HL-60 (cell line): Measurements from ENCODE around the gene MXRA7.
"Not testable (repeated sequence)": the region's sequence is repeated elsewhere in the genome, so short reads cannot be mapped to it uniquely, and the experiment has no call there.

ENCODE experiments used
- DNase-seq, 2 experiments: peaks; one replicate each; pipeline ENCODE4 v3.0.0-alpha.2; 2010 to 2020; ENCODE audit warnings: low read depth in 1 of 2, low spot score in 1 of 2
- H3K27ac ChIP-seq: fragments of 250-450 bp; sonication (Bioruptor Pico); replicated peaks from 2 replicates; pipeline ENCODE4 v1.5.1; 2020; ENCODE audit warnings: mild to moderate bottlenecking, moderate library complexity
- H3K27me3 ChIP-seq: fragments of 250-450 bp; sonication (Bioruptor Pico); 2 replicates; pipeline ENCODE4 v1.5.1; 2021; ENCODE audit warnings: mild to moderate bottlenecking, moderate library complexity; ENCODE audit not compliant: insufficient read depth, poor library complexity, severe bottlenecking
- H3K4me3 ChIP-seq: replicated peaks from 2 replicates; pipeline ENCODE4 v1.5.1; 2011; ENCODE audit warnings: mild to moderate bottlenecking, control low read depth, low read length; ENCODE audit not compliant: insufficient read depth
- GABPA ChIP-seq: IDR thresholded peaks from 2 replicates; pipeline ENCODE4 v1.6.1; 2012; ENCODE audit warnings: low read depth
- POLR2AphosphoS5 ChIP-seq: IDR thresholded peaks from 2 replicates; pipeline ENCODE4 v1.6.1; 2012; ENCODE audit warnings: low read depth
- SPI1 ChIP-seq: IDR thresholded peaks from 2 replicates; pipeline ENCODE4 v1.6.1; 2012; ENCODE audit warnings: low read depth, mild to moderate bottlenecking, borderline replicate concordance
- TF ChIP-seq, protein P1 (sequence below): IDR thresholded peaks from 2 replicates; pipeline ENCODE4 v1.6.1; 2012; ENCODE audit warnings: low read depth; ENCODE audit not compliant: insufficient replicate concordance
- TF ChIP-seq, protein P2 (sequence below): IDR thresholded peaks from one replicate; pipeline ENCODE4 v1.5.1; 2011; ENCODE audit warnings: low read length, control low read depth, inconsistent platforms; ENCODE audit not compliant: insufficient read depth

Gene MXRA7

DNA sequence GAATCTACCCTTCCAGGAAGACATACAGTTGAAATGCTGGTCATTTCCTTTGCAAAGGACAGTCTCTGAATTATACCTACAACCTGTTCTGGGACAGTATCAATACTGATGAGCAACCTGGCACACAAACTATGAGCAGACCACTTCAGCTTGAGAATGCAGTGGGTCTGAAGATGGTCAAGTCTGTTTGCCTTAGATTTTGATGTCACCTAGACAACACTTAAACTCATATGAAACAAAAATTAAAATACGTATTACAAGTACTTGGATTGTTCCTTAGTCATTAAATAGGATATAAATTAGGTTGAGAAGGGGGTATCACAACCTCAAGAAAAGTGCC, 22.8 kb upstream of the MXRA7 start:
- H3K27ac ChIP-seq, result peak overlapping the region; percentile 98
- H3K27me3 ChIP-seq, result no peaks in the 10 kb centered on the region
- peak overlapping the region; percentile 89; the same call in 1 of the 2 replicates for H3K4me3 ChIP-seq
- no peak for DNase-seq
- TF ChIP-seq POLR2AphosphoS5 (no peak; the same call in 1 of the 2 replicates), GABPA (no peak), SPI1 (no peak)
- TF ChIP-seq, protein P1, sequence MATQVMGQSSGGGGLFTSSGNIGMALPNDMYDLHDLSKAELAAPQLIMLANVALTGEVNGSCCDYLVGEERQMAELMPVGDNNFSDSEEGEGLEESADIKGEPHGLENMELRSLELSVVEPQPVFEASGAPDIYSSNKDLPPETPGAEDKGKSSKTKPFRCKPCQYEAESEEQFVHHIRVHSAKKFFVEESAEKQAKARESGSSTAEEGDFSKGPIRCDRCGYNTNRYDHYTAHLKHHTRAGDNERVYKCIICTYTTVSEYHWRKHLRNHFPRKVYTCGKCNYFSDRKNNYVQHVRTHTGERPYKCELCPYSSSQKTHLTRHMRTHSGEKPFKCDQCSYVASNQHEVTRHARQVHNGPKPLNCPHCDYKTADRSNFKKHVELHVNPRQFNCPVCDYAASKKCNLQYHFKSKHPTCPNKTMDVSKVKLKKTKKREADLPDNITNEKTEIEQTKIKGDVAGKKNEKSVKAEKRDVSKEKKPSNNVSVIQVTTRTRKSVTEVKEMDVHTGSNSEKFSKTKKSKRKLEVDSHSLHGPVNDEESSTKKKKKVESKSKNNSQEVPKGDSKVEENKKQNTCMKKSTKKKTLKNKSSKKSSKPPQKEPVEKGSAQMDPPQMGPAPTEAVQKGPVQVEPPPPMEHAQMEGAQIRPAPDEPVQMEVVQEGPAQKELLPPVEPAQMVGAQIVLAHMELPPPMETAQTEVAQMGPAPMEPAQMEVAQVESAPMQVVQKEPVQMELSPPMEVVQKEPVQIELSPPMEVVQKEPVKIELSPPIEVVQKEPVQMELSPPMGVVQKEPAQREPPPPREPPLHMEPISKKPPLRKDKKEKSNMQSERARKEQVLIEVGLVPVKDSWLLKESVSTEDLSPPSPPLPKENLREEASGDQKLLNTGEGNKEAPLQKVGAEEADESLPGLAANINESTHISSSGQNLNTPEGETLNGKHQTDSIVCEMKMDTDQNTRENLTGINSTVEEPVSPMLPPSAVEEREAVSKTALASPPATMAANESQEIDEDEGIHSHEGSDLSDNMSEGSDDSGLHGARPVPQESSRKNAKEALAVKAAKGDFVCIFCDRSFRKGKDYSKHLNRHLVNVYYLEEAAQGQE, result no peak
- TF ChIP-seq, protein P2, sequence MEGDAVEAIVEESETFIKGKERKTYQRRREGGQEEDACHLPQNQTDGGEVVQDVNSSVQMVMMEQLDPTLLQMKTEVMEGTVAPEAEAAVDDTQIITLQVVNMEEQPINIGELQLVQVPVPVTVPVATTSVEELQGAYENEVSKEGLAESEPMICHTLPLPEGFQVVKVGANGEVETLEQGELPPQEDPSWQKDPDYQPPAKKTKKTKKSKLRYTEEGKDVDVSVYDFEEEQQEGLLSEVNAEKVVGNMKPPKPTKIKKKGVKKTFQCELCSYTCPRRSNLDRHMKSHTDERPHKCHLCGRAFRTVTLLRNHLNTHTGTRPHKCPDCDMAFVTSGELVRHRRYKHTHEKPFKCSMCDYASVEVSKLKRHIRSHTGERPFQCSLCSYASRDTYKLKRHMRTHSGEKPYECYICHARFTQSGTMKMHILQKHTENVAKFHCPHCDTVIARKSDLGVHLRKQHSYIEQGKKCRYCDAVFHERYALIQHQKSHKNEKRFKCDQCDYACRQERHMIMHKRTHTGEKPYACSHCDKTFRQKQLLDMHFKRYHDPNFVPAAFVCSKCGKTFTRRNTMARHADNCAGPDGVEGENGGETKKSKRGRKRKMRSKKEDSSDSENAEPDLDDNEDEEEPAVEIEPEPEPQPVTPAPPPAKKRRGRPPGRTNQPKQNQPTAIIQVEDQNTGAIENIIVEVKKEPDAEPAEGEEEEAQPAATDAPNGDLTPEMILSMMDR, result no peak

DNA sequence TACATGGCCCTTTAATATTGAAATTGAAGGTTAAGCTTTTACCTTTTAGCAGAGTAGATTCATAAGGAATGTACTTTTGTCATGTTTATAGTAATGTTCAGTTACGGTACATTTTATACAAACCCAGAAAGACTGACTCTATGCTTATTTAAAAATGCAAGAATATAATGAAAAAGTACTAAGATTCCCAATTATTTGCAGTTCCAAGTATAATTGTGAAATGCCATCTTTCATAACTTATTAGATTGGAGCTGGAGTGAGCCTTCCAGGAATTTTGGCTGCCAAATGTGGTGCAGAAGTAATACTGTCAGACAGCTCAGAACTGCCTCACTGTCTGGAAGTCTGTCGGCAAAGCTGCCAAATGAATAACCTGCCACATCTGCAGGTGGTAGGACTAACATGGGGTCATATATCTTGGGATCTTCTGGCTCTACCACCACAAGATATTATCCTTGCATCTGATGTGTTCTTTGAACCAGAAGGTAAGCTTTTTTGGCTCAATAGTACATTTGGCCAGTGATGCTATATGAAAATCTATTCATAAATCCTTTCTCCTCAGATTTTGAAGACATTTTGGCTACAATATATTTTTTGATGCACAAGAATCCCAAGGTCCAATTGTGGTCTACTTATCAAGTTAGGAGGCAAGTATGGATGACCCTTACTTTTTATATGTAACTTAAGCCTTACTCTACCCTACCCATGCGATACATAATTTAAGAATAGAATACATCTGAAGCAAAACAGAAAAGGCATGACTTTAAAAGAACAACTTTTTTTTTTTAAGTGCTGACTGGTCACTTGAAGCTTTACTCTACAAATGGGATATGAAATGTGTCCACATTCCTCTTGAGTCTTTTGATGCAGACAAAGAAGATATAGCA, 22.2 kb upstream of the MXRA7 start:
- Histone ChIP-seq H3K4me3 (no peak overlapping the region), H3K27me3 (no peaks in the 10 kb centered on the region), H3K27ac (peak overlapping the region; percentile 98)
- TF ChIP-seq GABPA (no peak), SPI1 (no peak), POLR2AphosphoS5 (no peak; the same call in none of the 2 replicates)
- TF ChIP-seq, protein P2, result no peak
- TF ChIP-seq, protein P1, result no peak
- DNase-seq, result no peak

DNA sequence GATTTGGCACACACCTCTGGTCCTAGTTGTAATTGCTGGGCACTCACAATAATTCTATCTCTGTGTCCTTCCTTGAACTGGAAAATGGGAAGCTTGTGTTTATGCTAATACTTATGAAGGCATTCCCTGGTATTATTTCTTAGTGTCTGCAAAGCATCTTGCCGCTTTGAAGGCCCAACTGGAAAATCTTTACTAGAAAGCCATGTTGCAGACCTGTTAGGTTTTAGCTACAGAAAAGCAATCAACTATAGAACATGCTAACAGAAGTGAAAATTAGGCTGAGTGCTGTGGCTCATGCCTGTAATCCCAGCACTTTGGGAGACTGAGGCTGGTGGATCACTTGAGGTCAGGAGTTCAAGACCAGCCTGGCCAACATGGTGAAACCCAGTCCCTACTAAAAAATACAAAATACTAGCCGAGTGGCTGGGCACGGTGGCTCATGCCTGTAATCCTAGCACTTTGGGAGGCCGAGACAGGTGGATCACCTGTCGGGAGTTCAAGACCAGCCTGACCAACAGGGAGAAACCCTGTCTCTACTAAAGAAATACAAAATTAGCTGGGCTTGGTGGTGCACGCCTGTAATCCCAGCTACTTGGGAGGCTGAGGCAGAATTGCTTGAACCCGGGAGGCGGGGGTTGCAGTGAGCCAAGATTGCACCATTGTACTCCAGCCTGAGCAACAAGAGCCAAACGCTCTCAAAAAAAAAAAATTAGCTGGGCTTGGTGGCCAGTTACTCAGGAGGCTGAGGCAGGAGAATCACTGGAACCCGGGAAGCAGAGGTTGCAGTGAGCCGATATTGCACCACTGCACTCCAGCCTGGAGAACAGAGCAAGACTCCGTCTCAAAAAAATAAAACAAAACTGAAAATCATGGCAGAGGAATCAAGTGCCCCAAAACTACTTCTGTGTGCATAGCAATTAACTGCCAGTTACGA, 21.3 kb upstream of the MXRA7 start:
- DNase-seq, H3K27me3 ChIP-seq, H3K4me3 ChIP-seq: not testable (repeated sequence)
- peak overlapping the region; percentile 2; the same call in 1 of the 2 replicates for H3K27ac ChIP-seq
- TF ChIP-seq POLR2AphosphoS5, result peak; percentile 42; the same call in 1 of the 2 replicates
